A673 (cell line): Measurements from ENCODE around the gene ZNF506. TPM values are rescaled to one million over a fixed set of nuclear protein-coding genes. Genes with fewer than 3 reads are reported as not detected.
A peak's percentile ranks its signal among the peaks of the same experiment; 100 is the strongest.

Source experiments
- BruUV-seq: library from RNA; stranded (reverse); fragments of 400-500 nt; replicated peaks from 2 replicates; lab custom pipeline; 2021; lab: Mats Ljungman, UMichigan
- CTCF ChIA-PET: fragments of 300-600 bp; sonication (Branson Sonifier 250); formaldehyde crosslinking; loops from one replicate; lab custom pipeline; 2022; ENCODE audit warnings: antibody characterized with exemption; lab: Charles Lee
- POLR2A ChIA-PET: fragments of 300-600 bp; sonication (Branson Sonifier 250); formaldehyde crosslinking; loops from one replicate; lab custom pipeline; 2022; ENCODE audit warnings: antibody characterized with exemption; ENCODE audit not compliant: low non-redundant PET; lab: Charles Lee
- DNase-seq: peaks from one replicate; pipeline ENCODE4 v3.0.0-alpha.2; 2015; ENCODE audit warnings: low spot score
- H3K27ac ChIP-seq: fragments of 200-600 bp; sonication (generic); 2 replicates; pipeline ENCODE4 v1.5.1; 2016; ENCODE audit warnings: mixed run types, low read depth, mild to moderate bottlenecking, mixed read lengths, antibody characterized with exemption, low read length; ENCODE audit not compliant: poor library complexity, severe bottlenecking
- H3K27me3 ChIP-seq: fragments of 200-600 bp; sonication (generic); replicated peaks from 2 replicates; pipeline ENCODE4 v1.6.1; 2017; ENCODE audit warnings: mixed run types, low read depth, mild to moderate bottlenecking, mixed read lengths, antibody characterized with exemption, low read length; ENCODE audit not compliant: insufficient read depth, poor library complexity
- H3K36me3 ChIP-seq: fragments of 200-600 bp; sonication (generic); 2 replicates; pipeline ENCODE4 v1.6.1; 2016; ENCODE audit warnings: mixed run types, mild to moderate bottlenecking, mixed read lengths, antibody characterized with exemption, low read length; ENCODE audit not compliant: insufficient read depth, poor library complexity, severe bottlenecking
- H3K4me1 ChIP-seq: fragments of 200-600 bp; sonication (generic); 2 replicates; pipeline ENCODE4 v1.6.1; 2017; ENCODE audit warnings: mixed run types, mild to moderate bottlenecking, mixed read lengths, antibody characterized with exemption, low read length; ENCODE audit not compliant: insufficient read depth, poor library complexity, severe bottlenecking
- H3K4me3 ChIP-seq: fragments of 200-600 bp; sonication (generic); 2 replicates; pipeline ENCODE4 v1.5.1; 2016; ENCODE audit warnings: low read depth, mixed run types, mild to moderate bottlenecking, mixed read lengths, low read length; ENCODE audit not compliant: poor library complexity, severe bottlenecking
- H3K9me3 ChIP-seq: fragments of 200-600 bp; sonication (generic); 2 replicates; pipeline ENCODE4 v1.6.1; 2016; ENCODE audit warnings: mixed run types, low read depth, mild to moderate bottlenecking, mixed read lengths, antibody characterized with exemption, low read length; ENCODE audit not compliant: poor library complexity, severe bottlenecking
- CTCF ChIP-seq: fragments of 300-800, 200-600 bp; sonication (generic); conservative IDR thresholded peaks from 2 replicates; pipeline ENCODE4 v1.5.1; 2017; ENCODE audit warnings: low read depth, mild to moderate bottlenecking, antibody characterized with exemption, low read length, moderate library complexity, mixed read lengths
- EZH2 ChIP-seq: fragments of 200-600 bp; sonication (generic); IDR thresholded peaks from 2 replicates; pipeline ENCODE4 v1.6.1; 2017; ENCODE audit warnings: borderline replicate concordance, low read depth, mild to moderate bottlenecking, mixed read lengths, antibody characterized with exemption, low read length; ENCODE audit not compliant: poor library complexity, severe bottlenecking
- intact Hi-C: fragments of 100-400 bp; cut with micrococcal nuclease; formaldehyde crosslinking; loops from one replicate; pipeline ENCODE4 v1.10.0; 2022; ENCODE audit not compliant: unreplicated experiment
- total RNA-seq: library from RNA; stranded (reverse); gene quantifications from 2 replicates; pipeline ENCODE4 v1.2.3, GENCODE V29; 2021

Gene ZNF506
- total RNA-seq, 1 experiment from 2014 or later = 14.7 TPM

- no peak for DNase-seq
- Histone ChIP-seq H3K27ac (no peak overlapping the region), H3K9me3 (no peaks in the 10 kb centered on the region), H3K27me3 (no peaks in the 10 kb centered on the region), H3K36me3 (no peaks in the 10 kb centered on the region), H3K4me3 (no peak overlapping the region), H3K4me1 (peaks cover 8% of the 10 kb centered on the region)
- TF ChIP-seq EZH2 (no peak), CTCF (no peak)
- POLR2A ChIA-PET = no interaction called here
- intact Hi-C loops = no loop called here
- no TSS peak for BruUV-seq
- CTCF ChIA-PET = no interaction called here
Measured at GRCh38 chr19:19778666-19779065, 42.9 kb downstream of the ZNF506 start.

GRCh38 chr19:19777692-19778091 is 43.9 kb downstream of the ZNF506 start:
- Histone ChIP-seq H3K4me3 (peak overlapping the region; percentile 64), H3K36me3 (no peaks in the 10 kb centered on the region), H3K4me1 (peaks cover 8% of the 10 kb centered on the region), H3K27me3 (no peaks in the 10 kb centered on the region), H3K27ac (no peak overlapping the region), H3K9me3 (no peaks in the 10 kb centered on the region)
- intact Hi-C loops = no loop called here
- TSS peak; percentile 34 for BruUV-seq
- TF ChIP-seq EZH2 (no peak), CTCF (no peak)
- ChIA-PET CTCF (no interaction called here), POLR2A (no interaction called here)
- no peak for DNase-seq

GRCh38 chr19:19776206-19777008 is 45.1 kb downstream of the ZNF506 start:
- TF ChIP-seq CTCF (no peak), EZH2 (no peak)
- H3K27ac ChIP-seq = peak overlapping the region; percentile 53
- BruUV-seq = no TSS peak
- intact Hi-C loops = no loop called here
- peak; percentile 96 for DNase-seq
- peaks cover 8% of the 10 kb centered on the region for H3K4me1 ChIP-seq
- no peaks in the 10 kb centered on the region for H3K27me3 ChIP-seq
- H3K9me3 ChIP-seq = peaks cover 2% of the 10 kb centered on the region
- no peaks in the 10 kb centered on the region for H3K36me3 ChIP-seq
- CTCF ChIA-PET = interaction anchor here (0.6 kb wide), 1 partner anchor 113 kb away, joined by 3 read pairs; the partner anchor contains the start of gene ATP13A1
- POLR2A ChIA-PET = interaction anchor here (0.6 kb wide), 1 partner anchor 1592 kb away, joined by 5 read pairs; no protein-coding TSS in a partner anchor
- peak overlapping the region; percentile 64 for H3K4me3 ChIP-seq
